Measurements from ENCODE around the gene CRB1. TPM values are rescaled to one million over a fixed set of nuclear protein-coding genes. Genes with fewer than 3 reads are reported as not detected.

Gene CRB1
- polyA plus RNA-seq, 1 donor from 2014 or later = 2.3 TPM

DNA sequence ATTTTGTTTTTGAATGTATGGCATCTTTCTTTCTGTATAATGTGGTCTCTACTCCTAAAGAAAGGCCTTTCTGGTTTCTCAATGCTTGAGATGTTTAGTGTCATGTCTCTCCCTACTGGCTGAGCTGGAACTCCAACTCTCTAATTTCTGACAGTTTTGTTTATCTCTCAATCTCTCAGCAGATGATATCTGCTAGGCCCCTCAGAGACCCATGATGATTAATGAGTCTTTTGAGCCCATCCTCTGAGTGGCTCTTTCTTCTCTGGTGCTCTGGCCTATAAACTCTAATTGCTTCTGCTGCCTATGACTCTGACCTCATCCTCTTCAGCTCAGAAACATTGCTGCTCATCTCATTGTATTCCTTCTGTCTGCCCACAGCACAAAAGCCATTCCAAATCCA is 46.6 kb downstream of the CRB1 start:
- no peak overlapping the region for H2AFZ ChIP-seq (ENCODE audit: low read depth, low read length)
- H3K9ac ChIP-seq (ENCODE audit: low read length) = no peak overlapping the region
- H3K27me3 ChIP-seq (ENCODE audit: insufficient read depth, low read depth, low read length) = no peaks in the 10 kb centered on the region
- no peaks in the 10 kb centered on the region for H3K79me2 ChIP-seq (replicated peaks; ENCODE audit: insufficient read depth, low read length)
- no peaks in the 10 kb centered on the region for H3F3A ChIP-seq (ENCODE audit: insufficient read depth, low read length, poor library complexity, severe bottlenecking)
- no peaks in the 10 kb centered on the region for H4K20me1 ChIP-seq (ENCODE audit: insufficient read depth)
- H3K27ac ChIP-seq (ENCODE audit: low read length) = no peak overlapping the region
- no peaks in the 10 kb centered on the region for H3K9me3 ChIP-seq (ENCODE audit: low read length)
- no peak overlapping the region for H3K4me3 ChIP-seq (ENCODE audit: low read length)
- no peaks in the 10 kb centered on the region for H3K9me2 ChIP-seq (ENCODE audit: insufficient read depth, low read length)
- H3K4me2 ChIP-seq (ENCODE audit: low read length) = no peak overlapping the region
- TF ChIP-seq POLR2AphosphoS5 (IDR thresholded peaks at IDR 0.05) (no peak), TAF1 (IDR thresholded peaks at IDR 0.05; ENCODE audit: low read depth) (no peak), EZH2 (IDR thresholded peaks at IDR 0.05; ENCODE audit: borderline replicate concordance, insufficient read depth, low read length, poor library complexity, severe bottlenecking) (no peak), SMC3 (conservative IDR thresholded peaks at IDR 0.05; ENCODE audit: poor library complexity) (no peak), RAD21 (conservative IDR thresholded peaks at IDR 0.05) (no peak), MXI1 (conservative IDR thresholded peaks at IDR 0.05; ENCODE audit: poor library complexity, severe bottlenecking) (no peak), EP300 (conservative IDR thresholded peaks at IDR 0.05; ENCODE audit: poor library complexity, severe bottlenecking) (no peak)
- TF ChIP-seq, protein P1, sequence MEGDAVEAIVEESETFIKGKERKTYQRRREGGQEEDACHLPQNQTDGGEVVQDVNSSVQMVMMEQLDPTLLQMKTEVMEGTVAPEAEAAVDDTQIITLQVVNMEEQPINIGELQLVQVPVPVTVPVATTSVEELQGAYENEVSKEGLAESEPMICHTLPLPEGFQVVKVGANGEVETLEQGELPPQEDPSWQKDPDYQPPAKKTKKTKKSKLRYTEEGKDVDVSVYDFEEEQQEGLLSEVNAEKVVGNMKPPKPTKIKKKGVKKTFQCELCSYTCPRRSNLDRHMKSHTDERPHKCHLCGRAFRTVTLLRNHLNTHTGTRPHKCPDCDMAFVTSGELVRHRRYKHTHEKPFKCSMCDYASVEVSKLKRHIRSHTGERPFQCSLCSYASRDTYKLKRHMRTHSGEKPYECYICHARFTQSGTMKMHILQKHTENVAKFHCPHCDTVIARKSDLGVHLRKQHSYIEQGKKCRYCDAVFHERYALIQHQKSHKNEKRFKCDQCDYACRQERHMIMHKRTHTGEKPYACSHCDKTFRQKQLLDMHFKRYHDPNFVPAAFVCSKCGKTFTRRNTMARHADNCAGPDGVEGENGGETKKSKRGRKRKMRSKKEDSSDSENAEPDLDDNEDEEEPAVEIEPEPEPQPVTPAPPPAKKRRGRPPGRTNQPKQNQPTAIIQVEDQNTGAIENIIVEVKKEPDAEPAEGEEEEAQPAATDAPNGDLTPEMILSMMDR (IDR thresholded peaks at IDR 0.05; ENCODE audit: poor library complexity, severe bottlenecking) = no peak
- TF ChIP-seq, protein P2, sequence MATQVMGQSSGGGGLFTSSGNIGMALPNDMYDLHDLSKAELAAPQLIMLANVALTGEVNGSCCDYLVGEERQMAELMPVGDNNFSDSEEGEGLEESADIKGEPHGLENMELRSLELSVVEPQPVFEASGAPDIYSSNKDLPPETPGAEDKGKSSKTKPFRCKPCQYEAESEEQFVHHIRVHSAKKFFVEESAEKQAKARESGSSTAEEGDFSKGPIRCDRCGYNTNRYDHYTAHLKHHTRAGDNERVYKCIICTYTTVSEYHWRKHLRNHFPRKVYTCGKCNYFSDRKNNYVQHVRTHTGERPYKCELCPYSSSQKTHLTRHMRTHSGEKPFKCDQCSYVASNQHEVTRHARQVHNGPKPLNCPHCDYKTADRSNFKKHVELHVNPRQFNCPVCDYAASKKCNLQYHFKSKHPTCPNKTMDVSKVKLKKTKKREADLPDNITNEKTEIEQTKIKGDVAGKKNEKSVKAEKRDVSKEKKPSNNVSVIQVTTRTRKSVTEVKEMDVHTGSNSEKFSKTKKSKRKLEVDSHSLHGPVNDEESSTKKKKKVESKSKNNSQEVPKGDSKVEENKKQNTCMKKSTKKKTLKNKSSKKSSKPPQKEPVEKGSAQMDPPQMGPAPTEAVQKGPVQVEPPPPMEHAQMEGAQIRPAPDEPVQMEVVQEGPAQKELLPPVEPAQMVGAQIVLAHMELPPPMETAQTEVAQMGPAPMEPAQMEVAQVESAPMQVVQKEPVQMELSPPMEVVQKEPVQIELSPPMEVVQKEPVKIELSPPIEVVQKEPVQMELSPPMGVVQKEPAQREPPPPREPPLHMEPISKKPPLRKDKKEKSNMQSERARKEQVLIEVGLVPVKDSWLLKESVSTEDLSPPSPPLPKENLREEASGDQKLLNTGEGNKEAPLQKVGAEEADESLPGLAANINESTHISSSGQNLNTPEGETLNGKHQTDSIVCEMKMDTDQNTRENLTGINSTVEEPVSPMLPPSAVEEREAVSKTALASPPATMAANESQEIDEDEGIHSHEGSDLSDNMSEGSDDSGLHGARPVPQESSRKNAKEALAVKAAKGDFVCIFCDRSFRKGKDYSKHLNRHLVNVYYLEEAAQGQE (IDR thresholded peaks at IDR 0.05; ENCODE audit: borderline replicate concordance) = no peak
- no peaks in the 10 kb centered on the region for H3K36me3 ChIP-seq (ENCODE audit: insufficient read depth, low read length)

DNA sequence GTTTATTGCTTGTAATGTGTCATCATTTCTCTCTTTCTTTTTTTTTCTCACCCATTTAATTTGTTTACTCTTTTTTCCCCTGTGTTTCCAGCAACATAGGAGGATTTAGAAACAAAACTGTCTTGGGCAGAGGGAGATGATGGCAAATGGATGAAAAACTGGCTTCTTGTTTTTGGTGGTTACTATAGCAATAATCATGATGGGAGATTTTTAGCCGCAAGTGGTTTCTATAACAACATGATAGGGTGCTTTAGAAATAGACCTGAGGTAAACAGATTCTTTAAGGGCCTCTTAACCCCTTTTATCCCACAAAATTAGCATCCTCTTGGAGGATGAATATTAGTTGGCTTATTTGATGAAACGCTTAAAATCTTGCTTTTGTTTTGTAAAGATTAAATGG is 51.6 kb downstream of the CRB1 start:
- H3K27ac ChIP-seq (ENCODE audit: low read length) = no peak overlapping the region
- H3F3A ChIP-seq (ENCODE audit: insufficient read depth, low read length, poor library complexity, severe bottlenecking) = no peaks in the 10 kb centered on the region
- no peaks in the 10 kb centered on the region for H3K27me3 ChIP-seq (ENCODE audit: insufficient read depth, low read depth, low read length)
- no peaks in the 10 kb centered on the region for H3K9me2 ChIP-seq (ENCODE audit: insufficient read depth, low read length)
- H3K9ac ChIP-seq (ENCODE audit: low read length) = no peak overlapping the region
- H3K79me2 ChIP-seq (replicated peaks; ENCODE audit: insufficient read depth, low read length) = no peaks in the 10 kb centered on the region
- no peaks in the 10 kb centered on the region for H4K20me1 ChIP-seq (ENCODE audit: insufficient read depth)
- no peaks in the 10 kb centered on the region for H3K36me3 ChIP-seq (ENCODE audit: insufficient read depth, low read length)
- H3K4me3 ChIP-seq (ENCODE audit: low read length) = no peak overlapping the region
- no peaks in the 10 kb centered on the region for H3K9me3 ChIP-seq (ENCODE audit: low read length)
- H2AFZ ChIP-seq (ENCODE audit: low read depth, low read length) = no peak overlapping the region
- no peak overlapping the region for H3K4me2 ChIP-seq (ENCODE audit: low read length)
- TF ChIP-seq MXI1 (conservative IDR thresholded peaks at IDR 0.05; ENCODE audit: poor library complexity, severe bottlenecking) = no peak
- TF ChIP-seq, protein P2 (IDR thresholded peaks at IDR 0.05; ENCODE audit: borderline replicate concordance) = no peak
- no peak for TF ChIP-seq RAD21 (conservative IDR thresholded peaks at IDR 0.05)
- TF ChIP-seq POLR2AphosphoS5 (IDR thresholded peaks at IDR 0.05) = no peak
- TF ChIP-seq TAF1 (IDR thresholded peaks at IDR 0.05; ENCODE audit: low read depth) = no peak

All from neural cell (in vitro differentiated cells).